Left forelimb (tissue), 1 donor: Measurements from ENCODE around the gene EDARADD.
"Not testable (repeated sequence)": the region's sequence is repeated elsewhere in the genome, so short reads cannot be mapped to it uniquely, and the experiment has no call there.

ENCODE experiments used
- DNase-seq: peaks from one replicate; pipeline ENCODE4 v3.0.0-alpha.2; 2018; ENCODE audit warnings: low spot score

Gene EDARADD

GRCh38 chr1:236486356-236487002, 92.4 kb downstream of the EDARADD start:
- DNase-seq: no peak

- DNase-seq: not testable (repeated sequence)
Measured at GRCh38 chr1:236489161-236489560, 95.1 kb downstream of the EDARADD start.

DNA sequence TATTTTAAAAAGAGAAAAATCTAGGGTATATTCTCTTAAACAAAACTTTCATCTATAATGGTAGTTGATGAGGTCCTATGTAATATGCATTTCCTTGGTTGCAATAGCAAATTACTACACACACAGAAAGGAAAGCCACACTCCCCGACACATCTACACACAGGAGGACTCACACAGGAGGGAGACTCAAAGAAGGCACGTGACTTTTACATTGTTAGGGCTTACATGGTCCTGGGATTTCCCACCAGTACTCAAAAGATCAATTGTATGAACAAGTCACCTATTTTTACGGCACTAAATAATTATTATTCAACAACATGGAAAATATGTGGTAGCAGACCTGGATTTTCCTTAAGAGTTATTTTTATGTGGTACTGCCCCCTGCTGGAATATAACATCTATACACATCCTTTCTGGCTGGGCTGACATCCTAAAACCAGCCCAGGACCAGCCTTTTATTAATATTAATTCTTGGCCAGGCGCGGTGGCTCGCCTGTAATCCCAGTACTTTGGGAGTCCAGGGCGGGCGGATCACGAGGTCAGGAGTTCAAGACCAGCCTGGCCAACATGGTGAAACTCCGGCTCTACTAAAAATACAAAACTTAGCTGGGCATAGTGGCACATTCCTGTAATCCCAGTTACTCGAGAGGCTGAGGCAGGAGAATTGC, 95.8 kb downstream of the EDARADD start:
- DNase-seq: no peak

GRCh38 chr1:236491469-236492136, 97.5 kb downstream of the EDARADD start:
- DNase-seq: no peak

DNA sequence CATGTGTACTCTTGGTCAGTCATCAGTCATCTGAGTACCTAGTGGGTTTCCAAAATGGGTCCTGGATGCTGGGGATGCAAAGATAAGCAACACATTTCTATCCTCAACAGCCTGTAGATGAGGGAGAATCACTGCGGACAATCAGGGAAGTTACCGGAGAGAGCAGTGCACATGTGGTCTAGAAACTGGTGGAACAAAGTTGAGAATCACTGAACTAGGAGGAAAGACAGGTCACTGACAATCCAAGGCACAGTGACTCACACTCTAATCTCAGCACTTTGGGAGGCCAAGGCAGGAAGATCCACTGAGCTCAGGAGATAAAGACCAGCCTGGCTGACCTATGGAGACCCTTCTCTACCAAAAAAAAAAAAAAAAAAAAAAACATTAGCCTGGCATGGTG, 98.3 kb downstream of the EDARADD start:
- no peak for DNase-seq

GRCh38 chr1:236494082-236494481, 100.0 kb downstream of the EDARADD start:
- DNase-seq: no peak

DNA sequence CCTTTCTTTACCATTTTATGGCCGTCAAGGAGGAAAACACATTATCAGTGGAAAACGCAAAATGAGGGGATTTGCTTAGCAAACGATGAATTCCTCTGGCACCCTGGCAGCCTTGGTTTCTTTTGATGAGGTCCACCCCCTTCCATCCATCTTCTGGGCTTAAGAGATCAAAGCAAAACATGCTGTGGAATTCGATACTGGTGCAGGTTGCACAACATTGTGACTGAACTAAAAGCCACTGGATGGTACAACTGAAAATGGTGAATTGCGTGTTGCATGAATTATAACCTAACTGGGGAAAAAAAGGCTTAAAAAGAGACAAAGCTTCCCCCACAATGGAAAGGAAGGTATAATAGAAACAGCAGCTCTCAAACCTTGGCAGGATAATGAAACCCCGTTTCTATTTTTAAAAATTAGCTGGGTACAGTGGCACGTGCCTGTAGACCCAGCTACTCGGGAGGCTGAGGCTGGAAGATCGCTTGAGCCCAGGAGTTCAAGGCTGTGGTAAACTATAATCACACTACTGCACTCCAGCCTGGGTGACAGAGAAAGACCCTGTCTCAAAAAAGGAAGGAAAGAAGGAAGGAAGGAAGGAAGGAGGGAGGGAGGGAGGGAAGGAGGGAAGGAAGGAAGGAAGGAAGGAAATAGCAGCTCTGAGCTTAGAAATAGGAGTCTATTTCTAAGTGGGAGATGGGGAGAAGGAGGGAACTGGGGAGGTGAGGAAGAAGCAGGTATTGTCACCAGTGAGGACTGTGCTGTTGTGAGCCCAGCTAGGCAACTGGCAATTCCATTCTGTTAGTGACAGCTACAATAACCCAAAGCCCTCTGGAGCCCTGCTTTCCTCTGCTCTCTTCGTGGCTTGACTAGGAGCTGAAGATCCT, 100.7 kb downstream of the EDARADD start:
- DNase-seq: no peak

DNA sequence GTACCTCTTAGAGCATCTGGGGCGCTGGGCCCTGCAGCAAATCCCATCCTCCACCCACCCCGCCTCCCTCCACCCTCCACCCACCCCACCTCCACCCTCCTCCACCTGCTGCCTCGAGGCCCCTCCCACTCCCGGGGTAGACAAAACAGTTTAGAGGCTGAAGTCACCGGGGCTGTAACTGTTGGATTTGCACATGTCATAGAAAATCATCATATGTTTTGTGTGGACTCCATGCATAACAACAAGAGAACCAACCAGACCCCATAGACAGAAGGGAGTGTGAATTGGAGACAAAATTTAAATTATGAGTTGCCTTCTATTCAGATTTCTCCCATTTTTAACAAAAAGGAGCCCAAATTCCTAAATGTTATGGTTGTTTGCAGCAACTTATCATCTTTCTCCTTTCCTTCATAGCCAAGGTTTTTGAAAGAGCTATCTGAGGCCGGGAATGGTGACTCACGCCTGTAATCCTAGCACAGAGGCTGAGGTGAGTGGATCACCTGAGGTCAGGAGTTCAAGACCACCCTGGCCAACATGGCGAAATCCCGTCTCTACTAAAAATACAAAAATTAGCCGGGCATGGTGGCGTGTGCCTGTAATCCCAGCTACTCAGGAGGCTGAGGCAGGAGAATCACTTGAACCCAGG, 101.5 kb downstream of the EDARADD start:
- no peak for DNase-seq

DNA sequence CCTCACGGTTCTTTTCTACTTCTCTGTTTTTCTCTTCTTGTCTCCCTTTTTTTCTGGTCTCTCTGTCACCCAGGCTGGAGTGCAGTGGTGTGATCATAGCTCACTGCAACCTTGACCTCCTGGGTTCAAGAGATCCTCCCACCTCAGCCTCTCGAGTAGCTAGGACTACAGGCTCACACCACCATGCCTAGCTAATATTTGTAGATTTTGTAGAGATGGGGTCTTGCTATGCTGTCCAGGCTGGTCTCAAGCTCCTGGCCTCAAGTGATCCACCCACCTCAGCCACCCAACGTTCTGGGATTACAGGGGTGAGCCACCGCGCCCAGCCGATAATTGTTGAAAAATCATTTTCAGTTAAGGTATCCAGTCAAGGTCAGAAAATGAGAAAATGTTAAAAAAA, 103.8 kb downstream of the EDARADD start:
- no peak for DNase-seq

DNA sequence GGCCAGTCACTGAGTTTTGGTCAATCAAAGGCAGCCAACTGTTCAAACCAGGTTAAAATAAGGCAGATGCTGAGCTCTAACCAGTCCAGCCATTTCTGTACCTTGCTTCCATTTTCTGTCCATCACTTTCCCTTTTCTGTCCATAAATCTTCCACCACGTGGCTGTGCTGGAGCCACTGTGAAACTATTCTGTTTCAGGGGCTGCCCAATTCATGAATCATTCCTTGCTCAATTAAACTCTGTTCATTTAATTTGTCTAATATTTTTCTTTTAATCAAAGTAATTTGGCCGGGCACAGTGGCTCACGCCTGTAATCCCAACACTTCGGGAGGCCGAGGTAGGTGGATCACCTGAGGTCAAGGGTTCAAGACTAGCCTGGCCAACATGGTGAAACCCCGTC, 107.0 kb downstream of the EDARADD start:
- DNase-seq: no peak

- no peak for DNase-seq
Measured at GRCh38 chr1:236502579-236502971, 108.5 kb downstream of the EDARADD start.

DNA sequence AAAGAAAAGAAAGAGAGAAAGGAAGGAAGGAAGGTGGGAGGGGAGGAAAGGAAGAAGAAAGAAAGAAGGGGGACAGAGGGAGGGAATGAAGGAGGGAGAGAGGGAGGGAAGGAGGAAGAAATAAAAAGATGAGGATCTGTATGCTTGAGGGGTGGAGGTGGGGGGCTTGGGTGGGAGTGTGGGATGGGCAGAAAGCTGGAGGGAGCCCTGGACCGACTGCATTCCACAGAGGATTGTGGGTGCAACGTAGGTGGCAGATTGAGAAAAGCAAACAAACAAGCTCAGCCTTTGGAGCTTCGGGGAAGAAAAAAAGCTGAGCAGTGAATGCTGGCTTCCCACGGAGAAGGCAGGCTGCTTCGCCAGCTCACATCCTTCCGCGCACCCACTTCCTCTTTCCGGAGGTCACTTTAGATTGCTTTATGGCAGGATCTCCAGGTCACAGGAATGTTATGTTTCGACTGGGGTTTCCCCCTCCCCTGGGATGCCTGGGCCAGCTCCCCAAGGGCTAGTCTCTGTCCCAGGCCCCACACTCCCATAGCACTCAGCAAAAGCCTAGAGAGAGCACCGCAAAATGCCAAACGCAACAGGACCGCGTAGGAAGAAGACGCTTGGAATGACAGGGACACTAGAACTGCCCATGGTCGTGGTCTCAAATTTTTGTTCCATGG, 109.0 kb downstream of the EDARADD start:
- DNase-seq: no peak

DNA sequence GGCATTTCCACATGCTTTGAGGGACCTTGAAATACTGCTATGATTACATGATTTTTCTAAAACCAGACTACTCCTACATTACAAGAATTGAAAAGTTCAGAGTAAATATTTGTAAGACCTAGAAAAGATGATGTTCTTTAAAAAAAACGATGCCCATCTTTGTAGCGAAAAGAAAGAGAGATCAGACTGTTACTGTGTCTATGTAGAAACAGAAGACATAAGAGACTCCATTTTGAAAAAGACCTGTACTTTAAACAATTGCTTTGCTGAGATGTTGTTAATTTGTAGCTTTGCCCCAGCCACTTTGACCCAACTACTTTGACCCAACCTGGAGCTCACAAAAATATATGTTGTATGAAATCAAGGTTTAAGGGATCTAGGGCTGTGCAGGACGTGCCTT, 110.3 kb downstream of the EDARADD start:
- not testable (repeated sequence) for DNase-seq

DNA sequence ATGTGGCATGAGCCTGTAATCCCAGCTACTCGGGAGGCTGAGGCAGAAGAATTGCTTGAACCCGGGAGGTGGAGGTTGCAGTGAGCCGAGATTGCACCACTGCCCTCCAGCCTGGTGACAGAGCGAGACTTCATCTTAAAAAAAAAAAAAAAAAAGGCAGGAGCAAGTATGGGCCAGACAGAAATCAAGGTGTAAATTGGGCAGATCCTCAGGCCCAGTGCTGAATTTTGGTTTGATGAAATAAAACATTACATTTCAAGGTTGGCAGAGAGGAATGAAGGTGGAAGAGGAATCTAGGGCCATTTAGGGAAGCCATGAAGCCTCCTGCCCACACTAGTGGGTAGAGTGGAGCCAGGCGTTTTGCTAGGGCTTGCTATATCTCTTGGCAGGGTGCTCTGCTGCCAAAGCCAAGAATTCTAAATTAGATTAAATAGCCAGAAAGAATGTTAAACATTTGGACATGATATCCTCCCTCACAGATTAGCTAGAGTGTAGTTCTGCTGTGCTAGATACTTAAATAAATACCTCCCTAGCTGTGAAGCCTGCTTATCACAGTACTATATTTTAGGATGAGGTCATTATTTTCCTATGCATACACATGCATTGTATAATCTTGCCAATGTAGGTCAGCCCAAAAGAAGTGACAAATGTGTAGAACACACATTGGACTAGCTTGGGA, 113.1 kb downstream of the EDARADD start:
- no peak for DNase-seq

- no peak for DNase-seq
Measured at GRCh38 chr1:236508593-236509027, 114.5 kb downstream of the EDARADD start.

DNA sequence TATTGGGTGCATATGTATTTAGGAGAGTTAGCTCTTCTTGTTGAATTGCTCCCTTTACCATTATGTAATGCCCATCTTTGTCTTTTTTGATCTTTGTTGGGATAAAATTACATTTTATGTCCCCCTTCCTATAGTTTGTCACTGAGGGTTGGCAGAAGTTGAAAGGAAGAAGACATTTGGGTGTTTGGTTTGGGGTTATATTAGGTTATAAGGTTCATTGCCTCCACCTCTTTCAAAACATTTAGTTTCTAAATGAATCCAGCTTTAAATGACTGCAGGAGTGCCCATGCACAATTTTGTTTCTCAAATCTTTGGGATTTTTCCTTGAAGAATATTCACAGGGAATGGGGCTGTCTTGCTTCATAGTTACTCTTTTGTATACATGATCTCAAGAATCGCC, 115.1 kb downstream of the EDARADD start:
- no peak for DNase-seq

DNA sequence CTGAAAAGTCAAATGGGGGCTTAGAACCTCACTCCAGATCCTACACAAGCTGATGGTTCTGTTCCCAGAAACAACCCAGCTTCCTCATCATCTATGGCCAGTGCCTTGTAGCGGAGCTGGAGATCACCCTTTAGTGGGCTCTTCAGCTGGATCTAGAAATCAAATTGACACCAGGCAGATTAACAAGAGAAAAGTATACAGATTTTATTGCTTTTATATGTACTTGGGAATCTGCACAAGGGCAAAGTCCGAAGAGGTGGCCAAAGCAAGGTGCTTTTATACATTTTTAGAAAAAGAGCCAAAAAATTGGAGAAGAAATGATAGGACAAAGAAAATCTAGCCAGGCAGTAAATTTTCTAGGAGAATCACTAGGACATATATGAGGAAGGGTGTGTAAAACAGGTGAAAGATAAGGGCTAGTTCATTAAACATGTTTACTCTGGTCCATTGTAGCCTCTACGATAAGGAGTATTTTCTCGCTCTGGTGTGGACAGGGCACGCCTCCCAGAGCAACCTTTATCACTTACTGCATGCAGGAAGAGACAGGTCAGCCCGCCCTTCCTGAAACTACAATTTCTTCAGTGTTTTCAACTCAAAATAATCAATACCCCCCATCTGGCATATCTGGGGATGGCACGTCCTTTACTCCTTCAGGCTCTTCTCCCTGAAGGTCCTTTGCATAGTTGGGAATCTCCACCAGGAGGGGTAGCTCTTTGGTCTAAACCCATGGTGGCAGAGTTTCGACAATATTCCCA, 115.7 kb downstream of the EDARADD start:
- no peak for DNase-seq

DNA sequence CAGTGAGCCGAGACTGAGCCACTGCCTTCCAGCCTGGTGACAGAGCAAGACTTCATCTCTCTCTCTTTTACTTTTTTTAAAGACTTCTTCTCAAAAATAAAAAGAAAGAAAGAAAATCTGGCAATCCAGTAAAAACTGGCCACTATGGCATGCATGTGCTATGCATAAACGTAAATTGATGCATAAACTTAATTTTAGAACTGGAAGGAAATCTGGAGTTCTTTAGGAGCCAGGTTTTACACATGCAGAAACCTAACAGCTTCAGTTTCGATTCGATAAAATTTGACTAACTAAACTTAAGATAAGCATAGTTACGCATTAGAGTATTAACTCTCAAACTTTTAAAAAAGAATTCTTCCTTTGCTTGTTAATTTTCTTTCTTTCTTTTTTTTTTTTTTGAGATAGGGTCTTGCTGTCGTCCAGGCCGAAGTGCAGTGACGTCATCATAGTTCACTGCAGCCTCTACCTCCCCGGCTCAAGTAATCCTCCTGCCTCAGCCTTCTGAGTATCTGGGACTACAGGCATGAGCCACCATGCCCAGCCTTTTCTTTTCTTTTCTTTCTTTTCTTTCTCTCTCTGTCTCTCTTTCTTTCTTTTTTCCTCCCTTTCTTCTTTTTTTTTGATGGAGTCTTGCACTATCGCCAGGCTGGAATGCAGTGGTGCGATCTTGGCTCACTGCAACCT, 117.8 kb downstream of the EDARADD start:
- no peak for DNase-seq

DNA sequence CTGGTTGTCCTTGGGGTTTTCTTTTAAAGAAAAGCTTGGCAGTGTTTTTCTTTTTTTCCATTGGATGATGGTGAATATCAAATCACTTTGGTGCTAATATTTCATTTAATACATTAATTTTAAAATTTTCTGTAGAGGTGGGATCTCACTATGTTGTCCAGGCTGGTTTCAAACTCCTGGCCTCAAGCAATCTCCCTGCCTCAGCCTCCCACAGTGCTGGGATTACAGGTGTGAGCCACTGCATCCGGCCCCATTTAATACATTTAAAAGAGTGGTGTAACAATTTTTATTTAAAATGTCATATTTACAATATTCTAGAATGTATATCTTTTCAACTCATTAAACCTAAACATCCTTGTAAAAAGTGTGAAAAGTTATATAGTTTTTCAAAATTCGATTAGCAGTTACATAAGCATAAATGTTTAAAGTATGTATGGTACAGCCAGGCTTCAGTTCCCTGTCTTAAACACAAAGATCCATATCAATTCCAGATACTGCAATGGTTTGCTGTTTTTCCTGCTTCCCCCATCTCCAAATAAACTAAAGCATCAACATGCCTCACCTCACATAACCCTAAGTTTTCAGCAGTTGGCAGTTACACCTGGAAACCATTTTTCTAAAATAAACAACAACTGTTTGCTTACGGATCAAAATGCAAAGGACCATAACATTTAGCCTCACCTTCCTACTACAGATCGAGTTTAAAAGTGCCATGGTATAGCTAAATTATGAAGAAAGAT, 120.8 kb downstream of the EDARADD start:
- no peak for DNase-seq
